Measurements from ENCODE around the gene NFKBIB.
"Not testable (repeated sequence)": the region's sequence is repeated elsewhere in the genome, so short reads cannot be mapped to it uniquely, and the experiment has no call there.

NFKBIB gene, protein sequence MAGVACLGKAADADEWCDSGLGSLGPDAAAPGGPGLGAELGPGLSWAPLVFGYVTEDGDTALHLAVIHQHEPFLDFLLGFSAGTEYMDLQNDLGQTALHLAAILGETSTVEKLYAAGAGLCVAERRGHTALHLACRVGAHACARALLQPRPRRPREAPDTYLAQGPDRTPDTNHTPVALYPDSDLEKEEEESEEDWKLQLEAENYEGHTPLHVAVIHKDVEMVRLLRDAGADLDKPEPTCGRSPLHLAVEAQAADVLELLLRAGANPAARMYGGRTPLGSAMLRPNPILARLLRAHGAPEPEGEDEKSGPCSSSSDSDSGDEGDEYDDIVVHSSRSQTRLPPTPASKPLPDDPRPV

GRCh38 chr19:38899447-38900201 is at the start of gene NFKBIB, which contains the start of gene SIRT2:
Gene NFKBIB, plus strand, starts transcription at chr19:38899969. Its CDS starts 64 bp downstream, at chr19:38900033.
Gene SIRT2, minus strand, starts transcription at chr19:38899618. Its CDS starts 97 bp downstream, at chr19:38899521.
- Mint-ChIP-seq H3K9me3 (no peaks in the 10 kb centered on the region), H3K36me3 (peaks cover 10% of the 10 kb centered on the region), H3K27ac (peak within 1 kb of the TSS; percentile 97), H3K4me3 (peak within 1 kb of the TSS; percentile 99), H3K4me1 (peaks cover 47% of the 10 kb centered on the region), H3K27me3 (no peaks in the 10 kb centered on the region)

GRCh38 chr19:38850436-38850975 is 49.3 kb upstream of the NFKBIB start:
- Mint-ChIP-seq H3K4me1 (peaks cover 50% of the 10 kb centered on the region), H3K36me3 (peaks cover 19% of the 10 kb centered on the region), H3K9me3 (no peaks in the 10 kb centered on the region), H3K27me3 (no peaks in the 10 kb centered on the region), H3K27ac (peak overlapping the region; percentile 98), H3K4me3 (peak overlapping the region; percentile 96)

- H3K4me3 Mint-ChIP-seq: peak overlapping the region; percentile 96
- H3K27ac Mint-ChIP-seq: peak overlapping the region; percentile 98
- H3K27me3 Mint-ChIP-seq: no peaks in the 10 kb centered on the region
- no peaks in the 10 kb centered on the region for H3K9me3 Mint-ChIP-seq
- H3K36me3 Mint-ChIP-seq: peaks cover 15% of the 10 kb centered on the region
- peaks cover 44% of the 10 kb centered on the region for H3K4me1 Mint-ChIP-seq
These were observed 48.7 kb upstream of the NFKBIB start for GRCh38 chr19:38850976-38851621.

- no peaks in the 10 kb centered on the region for H3K27me3 Mint-ChIP-seq
- H3K36me3 Mint-ChIP-seq: peaks cover 15% of the 10 kb centered on the region
- H3K9me3 Mint-ChIP-seq: no peaks in the 10 kb centered on the region
- H3K27ac Mint-ChIP-seq: peak overlapping the region; percentile 98
- peak overlapping the region; percentile 96 for H3K4me3 Mint-ChIP-seq
- H3K4me1 Mint-ChIP-seq: peaks cover 44% of the 10 kb centered on the region
These were observed 48.0 kb upstream of the NFKBIB start for GRCh38 chr19:38851622-38852230.

DNA sequence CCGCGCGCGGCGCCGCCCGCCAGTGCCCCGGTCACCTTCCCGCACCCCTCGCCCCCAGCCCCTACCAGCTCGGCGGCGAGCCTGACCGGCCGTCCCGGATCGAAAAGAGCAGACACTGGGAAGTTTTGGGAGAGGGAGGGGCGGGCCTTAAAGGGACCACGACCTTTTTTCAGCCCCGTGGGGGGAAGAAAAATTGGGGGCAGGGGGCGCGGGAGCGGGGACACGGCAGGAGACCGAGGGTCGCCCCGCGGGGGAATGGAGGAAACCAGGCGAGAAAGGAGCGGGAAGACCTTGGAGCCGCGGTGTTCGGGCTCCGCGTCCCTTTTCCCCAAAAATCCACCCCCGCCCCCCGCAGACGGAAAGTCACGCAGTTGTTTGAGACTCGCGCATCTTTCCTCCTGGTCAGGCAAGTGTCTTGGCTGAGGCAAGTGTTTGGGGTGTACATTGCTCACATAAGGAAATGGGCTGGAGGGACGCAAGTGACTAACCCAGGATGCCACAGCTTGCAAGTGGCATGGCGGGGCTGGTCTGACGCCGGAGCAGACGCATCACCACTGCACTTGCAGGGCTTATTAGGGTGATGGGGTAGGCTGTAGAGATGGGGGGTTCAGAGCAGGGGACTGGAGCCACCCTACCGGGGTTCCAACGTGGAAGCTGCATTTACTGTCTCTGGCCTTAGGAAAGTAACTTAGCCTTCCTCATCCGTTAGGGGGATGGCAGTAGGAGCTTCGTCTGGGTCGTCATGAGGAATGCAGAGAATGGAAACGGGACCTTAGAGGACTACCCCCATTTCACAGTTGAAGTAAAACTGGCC is 47.3 kb upstream of the NFKBIB start:
- Mint-ChIP-seq H3K4me1 (peaks cover 46% of the 10 kb centered on the region), H3K27ac (peak overlapping the region; percentile 95), H3K27me3 (no peaks in the 10 kb centered on the region), H3K36me3 (peaks cover 13% of the 10 kb centered on the region), H3K4me3 (peak overlapping the region; percentile 92), H3K9me3 (no peaks in the 10 kb centered on the region)

- peak overlapping the region; percentile 95 for H3K27ac Mint-ChIP-seq
- H3K4me1 Mint-ChIP-seq: peaks cover 44% of the 10 kb centered on the region
- no peaks in the 10 kb centered on the region for H3K9me3 Mint-ChIP-seq
- H3K27me3 Mint-ChIP-seq: no peaks in the 10 kb centered on the region
- H3K36me3 Mint-ChIP-seq: peaks cover 9% of the 10 kb centered on the region
- H3K4me3 Mint-ChIP-seq: peak overlapping the region; percentile 92
These were observed 46.6 kb upstream of the NFKBIB start for GRCh38 chr19:38853214-38853613.

GRCh38 chr19:38854961-38855360 is 44.8 kb upstream of the NFKBIB start:
- not testable (repeated sequence) for H3K36me3 Mint-ChIP-seq, H3K4me3 Mint-ChIP-seq, H3K9me3 Mint-ChIP-seq, H3K27me3 Mint-ChIP-seq
- Mint-ChIP-seq H3K4me1 (peaks cover 39% of the 10 kb centered on the region), H3K27ac (peak overlapping the region; percentile 84)

GRCh38 chr19:38855751-38856150 is 44.0 kb upstream of the NFKBIB start:
- H3K9me3 Mint-ChIP-seq, H3K27me3 Mint-ChIP-seq, H3K27ac Mint-ChIP-seq, H3K4me3 Mint-ChIP-seq, H3K36me3 Mint-ChIP-seq: not testable (repeated sequence)
- peaks cover 39% of the 10 kb centered on the region for H3K4me1 Mint-ChIP-seq

DNA sequence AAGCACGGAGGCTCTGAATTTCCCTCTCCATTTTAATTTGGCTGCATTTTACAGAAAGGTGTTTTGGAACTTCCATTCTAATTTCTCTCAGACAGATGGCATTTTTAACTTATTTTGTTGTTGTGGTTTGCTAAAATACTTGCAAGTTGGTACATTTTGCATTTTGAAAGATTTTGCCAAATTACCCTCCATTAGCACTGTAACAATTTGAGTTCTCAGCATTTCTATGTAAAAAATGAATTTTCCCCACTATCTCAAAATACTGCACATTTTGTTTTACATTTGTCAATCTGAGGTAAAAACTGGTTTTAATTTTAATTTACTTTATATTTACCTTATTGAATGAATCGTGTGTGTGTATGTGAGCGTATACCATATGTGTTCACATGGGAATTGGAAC is 43.0 kb upstream of the NFKBIB start:
- H3K27ac Mint-ChIP-seq: peak overlapping the region; percentile 62

DNA sequence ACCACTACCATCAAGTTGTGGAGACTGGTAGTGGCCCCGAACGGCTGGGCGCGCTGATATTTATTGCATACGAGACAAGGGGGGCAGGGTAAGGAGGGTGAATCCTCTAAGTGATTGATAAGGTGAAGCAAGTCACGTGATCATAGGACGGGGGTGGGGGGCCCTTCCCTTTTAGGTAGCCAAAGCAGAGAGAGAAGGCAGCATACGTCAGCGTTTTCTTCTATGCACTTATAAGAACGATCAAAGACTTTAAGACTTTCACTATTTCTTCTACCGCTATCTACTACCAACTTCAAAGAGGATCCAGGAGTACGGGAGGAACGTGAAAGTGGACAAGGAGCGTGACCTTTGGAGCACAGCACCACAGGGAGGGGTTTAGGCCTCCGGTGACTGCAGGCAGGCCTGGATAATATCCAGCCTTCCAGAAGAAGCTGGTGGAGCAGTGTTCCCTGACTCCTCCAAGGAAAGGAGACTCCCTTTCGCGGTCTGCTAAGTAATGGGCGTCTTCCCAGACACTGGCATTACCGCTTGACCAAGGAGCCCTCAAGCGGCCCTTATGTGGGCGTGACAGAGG is 40.1 kb upstream of the NFKBIB start:
- H3K27me3 Mint-ChIP-seq, H3K4me3 Mint-ChIP-seq, H3K27ac Mint-ChIP-seq, H3K9me3 Mint-ChIP-seq, H3K36me3 Mint-ChIP-seq: not testable (repeated sequence)
- H3K4me1 Mint-ChIP-seq: peaks cover 29% of the 10 kb centered on the region

More for the DNA sequence above, 43.0 kb upstream of the NFKBIB start:
- no peaks in the 10 kb centered on the region for H3K9me3 Mint-ChIP-seq
- H3K4me3 Mint-ChIP-seq: no peak overlapping the region
- H3K4me1 Mint-ChIP-seq: peaks cover 32% of the 10 kb centered on the region
- no peaks in the 10 kb centered on the region for H3K27me3 Mint-ChIP-seq
- H3K36me3 Mint-ChIP-seq: no peaks in the 10 kb centered on the region

GRCh38 chr19:38861368-38861767 is 38.4 kb upstream of the NFKBIB start:
- Mint-ChIP-seq H3K4me3 (no peak overlapping the region), H3K36me3 (no peaks in the 10 kb centered on the region), H3K27ac (no peak overlapping the region), H3K4me1 (peaks cover 40% of the 10 kb centered on the region), H3K27me3 (no peaks in the 10 kb centered on the region), H3K9me3 (no peaks in the 10 kb centered on the region)

- Mint-ChIP-seq H3K9me3 (no peaks in the 10 kb centered on the region), H3K27me3 (no peaks in the 10 kb centered on the region), H3K4me3 (no peak overlapping the region), H3K27ac (peak overlapping the region; percentile 59), H3K4me1 (peaks cover 29% of the 10 kb centered on the region), H3K36me3 (no peaks in the 10 kb centered on the region)
These were observed 37.3 kb upstream of the NFKBIB start for GRCh38 chr19:38862321-38863059.

DNA sequence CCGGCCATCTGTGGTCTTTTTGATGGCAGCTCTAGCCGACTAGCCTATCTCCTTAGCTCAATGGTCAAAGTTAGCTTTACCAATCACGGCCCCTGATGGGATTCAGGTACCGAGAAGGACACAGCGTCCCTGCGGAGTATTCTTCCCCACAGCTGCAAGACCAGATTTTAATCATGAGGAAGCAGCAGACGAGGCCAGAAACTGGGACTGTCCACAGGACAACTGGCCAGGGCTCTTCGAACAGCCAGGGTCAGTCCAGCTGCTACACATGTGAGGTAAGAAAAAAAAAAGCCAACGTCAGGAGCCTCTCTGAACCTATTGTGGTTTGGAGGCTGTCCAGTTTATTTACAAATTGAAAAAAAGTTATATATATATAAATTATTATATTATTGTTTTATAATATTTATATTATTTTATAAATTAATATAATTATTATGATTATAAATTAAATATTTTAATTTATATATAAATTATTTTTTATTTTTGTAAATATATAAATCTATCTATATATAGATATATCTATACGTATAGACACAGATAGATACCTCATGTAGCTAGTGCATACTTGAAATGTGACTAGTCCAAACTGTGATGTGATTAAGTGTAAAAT is 32.5 kb upstream of the NFKBIB start:
- Mint-ChIP-seq H3K27ac (no peak overlapping the region), H3K4me3 (no peak overlapping the region), H3K27me3 (no peaks in the 10 kb centered on the region), H3K9me3 (no peaks in the 10 kb centered on the region), H3K4me1 (peaks cover 46% of the 10 kb centered on the region), H3K36me3 (peaks cover 2% of the 10 kb centered on the region)
